Vagina (tissue), 2 donors: Measurements from ENCODE around the gene NDUFV1.

Source experiments
- POLR2A ChIP-seq, 2 donors: fragments of 450-650 bp; IDR thresholded peaks; one replicate each; pipeline ENCODE4 v1.6.1; 2017; ENCODE audit warnings: antibody characterized with exemption in 2 of 2, mild to moderate bottlenecking in 2 of 2, moderate library complexity in 2 of 2
- TF ChIP-seq, protein P1 (sequence below), 3 experiments: fragments of 450-650 bp in 2 of 3; fragments of 200-600 bp in 1 of 3; sonication (generic) in 1 of 3; IDR thresholded peaks; one replicate each; pipeline ENCODE4 v1.5.1; 2017 to 2019; ENCODE audit warnings: antibody characterized with exemption in 3 of 3, mild to moderate bottlenecking in 2 of 3, moderate library complexity in 2 of 3

DNA sequence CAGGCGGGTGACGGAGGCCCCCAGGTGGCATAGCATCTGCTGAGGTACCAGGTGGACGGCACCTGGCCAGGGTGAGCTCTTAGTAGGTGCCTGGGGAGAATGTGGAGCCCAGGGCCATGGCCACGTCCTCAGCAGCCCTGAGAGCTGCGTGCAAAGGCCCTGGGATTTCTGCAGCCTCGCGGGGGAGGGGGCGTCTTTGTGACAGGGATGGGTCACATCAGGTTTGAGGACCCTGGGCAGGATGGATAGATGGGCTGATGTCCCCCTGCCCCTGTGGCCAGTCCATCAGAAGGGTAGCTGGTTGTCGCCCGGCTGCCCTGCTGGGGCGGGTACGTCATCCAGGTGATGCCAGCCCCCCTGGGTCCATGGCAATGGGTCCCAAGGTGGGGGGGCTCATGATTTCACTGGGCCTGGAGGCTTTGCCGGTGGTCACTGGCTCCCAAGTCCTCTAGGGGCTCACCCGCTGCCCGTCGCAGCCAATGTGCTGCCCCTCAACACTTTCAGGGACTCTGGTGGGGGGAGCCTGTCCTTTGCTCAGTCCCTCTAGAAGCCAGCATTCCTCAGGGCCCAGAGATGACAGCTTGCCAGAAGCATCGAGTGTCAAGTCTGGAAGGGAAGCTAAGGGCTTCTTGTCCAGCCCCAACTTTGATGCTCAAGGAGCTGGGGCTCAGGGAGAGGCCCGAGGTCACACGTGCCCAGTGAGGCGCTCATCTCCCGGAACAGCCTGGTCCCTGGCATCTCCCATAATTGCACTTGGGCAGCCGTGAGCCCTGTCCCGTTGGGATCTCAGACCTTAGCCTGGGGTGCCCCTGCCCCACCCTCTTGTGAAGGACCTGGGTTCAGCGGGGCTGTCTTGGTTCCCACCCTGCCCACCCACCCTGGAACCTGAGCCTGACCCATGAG is 32.0 kb downstream of the NDUFV1 start:
- TF ChIP-seq, protein P1, sequence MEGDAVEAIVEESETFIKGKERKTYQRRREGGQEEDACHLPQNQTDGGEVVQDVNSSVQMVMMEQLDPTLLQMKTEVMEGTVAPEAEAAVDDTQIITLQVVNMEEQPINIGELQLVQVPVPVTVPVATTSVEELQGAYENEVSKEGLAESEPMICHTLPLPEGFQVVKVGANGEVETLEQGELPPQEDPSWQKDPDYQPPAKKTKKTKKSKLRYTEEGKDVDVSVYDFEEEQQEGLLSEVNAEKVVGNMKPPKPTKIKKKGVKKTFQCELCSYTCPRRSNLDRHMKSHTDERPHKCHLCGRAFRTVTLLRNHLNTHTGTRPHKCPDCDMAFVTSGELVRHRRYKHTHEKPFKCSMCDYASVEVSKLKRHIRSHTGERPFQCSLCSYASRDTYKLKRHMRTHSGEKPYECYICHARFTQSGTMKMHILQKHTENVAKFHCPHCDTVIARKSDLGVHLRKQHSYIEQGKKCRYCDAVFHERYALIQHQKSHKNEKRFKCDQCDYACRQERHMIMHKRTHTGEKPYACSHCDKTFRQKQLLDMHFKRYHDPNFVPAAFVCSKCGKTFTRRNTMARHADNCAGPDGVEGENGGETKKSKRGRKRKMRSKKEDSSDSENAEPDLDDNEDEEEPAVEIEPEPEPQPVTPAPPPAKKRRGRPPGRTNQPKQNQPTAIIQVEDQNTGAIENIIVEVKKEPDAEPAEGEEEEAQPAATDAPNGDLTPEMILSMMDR (IDR thresholded peaks at IDR 0.05): no peak
- TF ChIP-seq POLR2A (IDR thresholded peaks at IDR 0.05): no peak
